Heart right ventricle (tissue), 16 donors: ENCODE results near the gene ASB1. TPM values are rescaled to one million over a fixed set of nuclear protein-coding genes. Genes with fewer than 3 reads are reported as not detected.

ENCODE experiments used
- ATAC-seq, 8 donors: fragments of 200-7000 bp; cut with Tn5 transposase; one replicate each; pipeline ENCODE4 v1.9.1; 2020; ENCODE audit warnings: mild to moderate bottlenecking in 8 of 8, moderate library complexity in 8 of 8, moderate number of reproducible peaks in 1 of 8
- DNase-seq, 2 donors: peaks; one replicate each; pipeline ENCODE4 v3.0.0-alpha.2; 2020
- H3K27ac ChIP-seq, 10 donors: fragments of 200-600 bp; sonication (generic) in 2 of 10; one replicate each; pipeline versions ENCODE4 v1.5.0 to v1.8.0; 2020 to 2022; ENCODE audit warnings: mild to moderate bottlenecking in 3 of 10
- H3K27me3 ChIP-seq, 7 donors: fragments of 200-600 bp; one replicate each; pipeline ENCODE4 v1.8.0; 2021 to 2022; ENCODE audit warnings: mild to moderate bottlenecking in 2 of 7
- H3K36me3 ChIP-seq, 9 donors: fragments of 200-600 bp; sonication (generic) in 1 of 9; one replicate each; pipeline versions ENCODE4 v1.5.0 to v1.8.0; 2020 to 2022; ENCODE audit warnings: mild to moderate bottlenecking in 2 of 9
- H3K4me1 ChIP-seq, 9 donors: fragments of 200-600 bp; sonication (generic) in 1 of 9; one replicate each; pipeline versions ENCODE4 v1.5.0 to v1.8.0; 2020 to 2022; ENCODE audit warnings: mild to moderate bottlenecking in 4 of 9
- H3K4me3 ChIP-seq, 10 donors: fragments of 200-600 bp; sonication (generic) in 2 of 10; one replicate each; pipeline versions ENCODE4 v1.5.0 to v1.8.0; 2020 to 2022; ENCODE audit warnings: mild to moderate bottlenecking in 7 of 10, moderate library complexity in 2 of 10
- H3K9me3 ChIP-seq, 11 donors: fragments of 200-600 bp in 10 of 11; sonication (generic) in 2 of 11; one replicate each; pipeline versions ENCODE4 v1.5.0 to v1.8.0; 2013 to 2022; ENCODE audit warnings: mild to moderate bottlenecking in 2 of 11, control low read depth in 1 of 11, moderate library complexity in 1 of 11
- CTCF ChIP-seq, 9 donors: fragments of 200-600 bp; sonication (generic) in 2 of 9; IDR thresholded peaks; one replicate each; pipeline versions ENCODE4 v1.5.0 to v1.8.0; 2021 to 2022; ENCODE audit warnings: antibody characterized with exemption in 9 of 9, mild to moderate bottlenecking in 5 of 9, moderate library complexity in 1 of 9
- WGBS, 2 donors: extraction: QIAGEN DNeasy Blood & Tissue Kit; methylation state at CpG; one replicate each; pipeline ENCODE4 v1.1.7; 2013; ENCODE audit warnings: inconsistent platforms in 1 of 2; 5-methylcytosine and 5-hydroxymethylcytosine counted together
- intact Hi-C, 10 donors: fragments of 100-400 bp; cut with DNase I; formaldehyde crosslinking; loops; one replicate each; pipeline versions ENCODE4 v1.11.1 to v1.14.2; 2022
- polyA plus RNA-seq, 2 donors: library from polyadenylated mRNA; stranded (reverse); fragments of 200-250 nt; gene quantifications; one replicate each; pipeline ENCODE4 v1.2.3, GENCODE V29; 2013
- total RNA-seq, 10 donors: library from RNA; stranded (reverse); fragmentation: NEBNext Ultra II Directional in 3 of 10; extraction: Animal tissue kit (Norgen Biotek cat#: 25700) in 3 of 10; gene quantifications; one replicate each; pipeline versions ENCODE4 v1.2.1 to v1.2.4, GENCODE V29; 2021 to 2023
- donor health status: Arrhythmogenic right ventricular cardiomyopathy.
- donor health status: ischemic (EF 13 %, LVEDD 7.1; RV severe dilation, severe dysfunction).
- donor health status: healthy with polysubstance abuse.
- donor health status: DM: no; HTN: yes; CAD: no.
- donor health status: DM: no; HTN: no; CAD: no.
- donor health status: ischemic (EF 25% LVEDD 6.9; RV normal size, moderate dysfunction).
- donor health status: ischemic (EF 25% LVEDD 5.7; RV mildly dilated, moderate dysfunction).
- donor health status: healthy.
- donor health status: DM: yes; HTN: yes; CAD: no.
- donor health status: Ischemic cardiomyopathy.
- donor health status: ischemic (EF 35%, LVEDD 5.7; RV mildly dilated, moderate dysfunction).
- donor health status: nonischemic (EF 11% LVEDD 7.7; RV severe dilation, severe dysfunction).
- donor health status: DM: yes; HTN: yes; CAD: no.
- donor health status: PGD.
- donor health status: ischemic (EF 29% LVEDD 5.4; RV normal size, mild dysfunction).
- donor health status: nonischemic (EF 23%, LVEDD 6.1; RV moderate dilation, normal function).

ASB1 gene
- total and polyA plus RNA-seq, 12 donors, result 31.4 to 61.5 (median 49.5) TPM

- Histone ChIP-seq H3K4me3 (no peak overlapping the region), H3K27me3 (peaks cover 0 to 7% (median 0%) of the 10 kb centered on the region in 7 donors), H3K36me3 (peaks cover 0 to 43% (median 10%) of the 10 kb centered on the region in 9 donors), H3K27ac (no peak overlapping the region), H3K4me1 (peaks cover 0 to 36% (median 24%) of the 10 kb centered on the region in 9 donors), H3K9me3 (peaks cover 0 to 18% (median 0%) of the 10 kb centered on the region in 11 donors)
- 96 to 99% methylated on average over 6 of the region's 6 CpGs for WGBS, 2 donors
- ATAC-seq, result no peak
- TF ChIP-seq CTCF (IDR thresholded peaks at IDR 0.05), result no peak
- intact Hi-C loops, result no loop called here
- DNase-seq, result no peak
These were observed 4.1 kb downstream of the ASB1 start for GRCh38 chr2:238430781-238431180.

GRCh38 chr2:238431456-238431855 is 4.7 kb downstream of the ASB1 start:
- H3K27me3 ChIP-seq, result peaks cover 0 to 5% (median 0%) of the 10 kb centered on the region in 7 donors
- no peak for TF ChIP-seq CTCF (IDR thresholded peaks at IDR 0.05)
- ATAC-seq, result no peak
- peaks cover 0 to 29% (median 17%) of the 10 kb centered on the region in 9 donors for H3K4me1 ChIP-seq
- no peak overlapping the region for H3K4me3 ChIP-seq
- WGBS, 2 donors, result 80 to 89% methylated on average over 1 of the region's 1 CpG
- no peak overlapping the region for H3K27ac ChIP-seq
- intact Hi-C loops, result no loop called here
- DNase-seq, result no peak
- peaks cover 0 to 49% (median 13%) of the 10 kb centered on the region in 9 donors for H3K36me3 ChIP-seq
- H3K9me3 ChIP-seq, result peaks cover 0 to 18% (median 0%) of the 10 kb centered on the region in 11 donors

GRCh38 chr2:238433300-238433915 is 6.7 kb downstream of the ASB1 start:
- ATAC-seq, result peak in 1 of 8 donors; percentile 39
- intact Hi-C loops, result no loop called here
- H3K4me1 ChIP-seq, result peaks cover 0 to 20% (median 2%) of the 10 kb centered on the region in 9 donors
- DNase-seq, result no peak
- no peak overlapping the region for H3K4me3 ChIP-seq
- H3K9me3 ChIP-seq, result peaks cover 0 to 18% (median 0%) of the 10 kb centered on the region in 11 donors
- 94% methylated on average over 14 of the region's 14 CpGs for WGBS, 2 donors
- no peak for TF ChIP-seq CTCF (IDR thresholded peaks at IDR 0.05)
- H3K27me3 ChIP-seq, result peaks cover 0 to 5% (median 0%) of the 10 kb centered on the region in 7 donors
- peak overlapping the region in 1 of 10 donors; percentile 29 for H3K27ac ChIP-seq
- peaks cover 0 to 63% (median 13%) of the 10 kb centered on the region in 9 donors for H3K36me3 ChIP-seq

- 93 to 94% methylated on average over 13 of the region's 13 CpGs for whole genome bisulfite sequencing, 2 donors
- peaks cover 0 to 66% (median 13%) of the 10 kb centered on the region in 9 donors for H3K36me3 ChIP-seq
- ATAC-seq (no peak), DNase-seq (no peak)
- no peak overlapping the region for H3K4me3 ChIP-seq
- H3K9me3 ChIP-seq, result peaks cover 0 to 18% (median 0%) of the 10 kb centered on the region in 11 donors
- TF ChIP-seq CTCF (IDR thresholded peaks at IDR 0.05), result no peak
- H3K27ac ChIP-seq, result no peak overlapping the region
- H3K27me3 ChIP-seq, result peaks cover 0 to 5% (median 0%) of the 10 kb centered on the region in 7 donors
- H3K4me1 ChIP-seq, result peaks cover 0 to 20% (median 5%) of the 10 kb centered on the region in 9 donors
- intact Hi-C loops, result no loop called here
These were observed 7.5 kb downstream of the ASB1 start for GRCh38 chr2:238433941-238434845.
